Measurements from ENCODE around the gene VTCN1. TPM values are rescaled to one million over a fixed set of nuclear protein-coding genes. Genes with fewer than 3 reads are reported as not detected.

The VTCN1 gene
- total RNA-seq, 2 experiments from 2014 or later = not detected

GRCh38 chr1:117215733-117216462, 5.2 kb upstream of the VTCN1 start:
- Histone ChIP-seq H2AFZ (ENCODE audit: low read length) (no peak overlapping the region), H3K4me2 (ENCODE audit: low read length) (no peak overlapping the region), H3K9me2 (ENCODE audit: insufficient read depth, low read length) (no peaks in the 10 kb centered on the region), H3K27ac (ENCODE audit: low read depth, low read length, poor library complexity, severe bottlenecking) (no peak overlapping the region), H3K4me1 (ENCODE audit: insufficient read depth, low read length, poor library complexity, severe bottlenecking) (no peaks in the 10 kb centered on the region), H3K4me3 (ENCODE audit: low read depth, low read length, poor library complexity, severe bottlenecking) (no peak overlapping the region), H4K20me1 (ENCODE audit: insufficient read depth, low read length) (no peaks in the 10 kb centered on the region), H3K79me2 (ENCODE audit: insufficient read depth, low read depth, low read length) (no peaks in the 10 kb centered on the region), H3K9me3 (ENCODE audit: low read length) (no peaks in the 10 kb centered on the region), H3K36me3 (ENCODE audit: insufficient read depth, low read length) (no peaks in the 10 kb centered on the region)
- CTCF ChIA-PET (ENCODE audit: unreplicated experiment) = no interaction called here
- no peak for TF ChIP-seq EZH2phosphoT487 (IDR thresholded peaks at IDR 0.05; ENCODE audit: borderline replicate concordance, low read depth, low read length)
- TF ChIP-seq CTCF (conservative IDR thresholded peaks at IDR 0.05; ENCODE audit: low read length) = no peak
- POLR2A ChIA-PET = interaction anchor here (0.6 to 0.7 kb wide), 2 partner anchors 10 to 38 kb away, joined by 3 to 4 read pairs; no protein-coding TSS in a partner anchor
- intact Hi-C loops (cut with micrococcal nuclease; ENCODE audit: unreplicated experiment) = no loop called here
- no TSS peak for BruUV-seq (replicated peaks)
- DNase-seq (ENCODE audit: low spot score) = no peak

DNA sequence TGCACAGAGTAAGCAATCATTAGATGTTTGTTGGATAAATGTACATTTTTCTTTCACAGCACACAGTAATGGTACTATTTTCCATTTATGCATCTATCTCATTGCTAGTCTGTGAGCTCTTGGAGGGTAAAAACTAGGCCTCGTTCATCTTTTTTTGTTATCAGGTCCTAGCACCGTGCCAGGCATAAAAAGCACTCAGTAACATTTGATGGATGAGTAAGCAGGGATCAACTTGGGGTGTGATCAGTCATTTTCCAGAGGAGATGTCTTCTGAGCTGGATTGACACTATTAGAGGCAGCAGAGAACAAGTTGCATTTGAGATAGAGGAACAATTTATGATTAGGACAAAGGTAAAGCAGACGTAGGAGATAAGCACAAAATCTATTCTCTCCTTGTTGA, 4.3 kb upstream of the VTCN1 start:
- intact Hi-C loops (cut with micrococcal nuclease; ENCODE audit: unreplicated experiment) = no loop called here
- no peaks in the 10 kb centered on the region for H3K9me2 ChIP-seq (ENCODE audit: insufficient read depth, low read length)
- H3K9me3 ChIP-seq (ENCODE audit: low read length) = no peaks in the 10 kb centered on the region
- H3K36me3 ChIP-seq (ENCODE audit: insufficient read depth, low read length) = no peaks in the 10 kb centered on the region
- BruUV-seq (replicated peaks) = no TSS peak
- H3K4me3 ChIP-seq (ENCODE audit: low read depth, low read length, poor library complexity, severe bottlenecking) = no peak overlapping the region
- TF ChIP-seq CTCF (conservative IDR thresholded peaks at IDR 0.05; ENCODE audit: low read length) (no peak), EZH2phosphoT487 (IDR thresholded peaks at IDR 0.05; ENCODE audit: borderline replicate concordance, low read depth, low read length) (no peak)
- no peak overlapping the region for H3K27ac ChIP-seq (ENCODE audit: low read depth, low read length, poor library complexity, severe bottlenecking)
- DNase-seq (ENCODE audit: low spot score) = no peak
- H3K79me2 ChIP-seq (ENCODE audit: insufficient read depth, low read depth, low read length) = no peaks in the 10 kb centered on the region
- H3K4me1 ChIP-seq (ENCODE audit: insufficient read depth, low read length, poor library complexity, severe bottlenecking) = no peaks in the 10 kb centered on the region
- ChIA-PET CTCF (ENCODE audit: unreplicated experiment) (no interaction called here), POLR2A (interaction anchor here (0.7 kb wide), 1 partner anchor 9 kb away, joined by 4 read pairs; no protein-coding TSS in a partner anchor)
- H4K20me1 ChIP-seq (ENCODE audit: insufficient read depth, low read length) = no peaks in the 10 kb centered on the region
- H2AFZ ChIP-seq (ENCODE audit: low read length) = no peak overlapping the region
- H3K4me2 ChIP-seq (ENCODE audit: low read length) = no peak overlapping the region

GRCh38 chr1:117213046-117213445, 2.3 kb upstream of the VTCN1 start:
- Histone ChIP-seq H4K20me1 (ENCODE audit: insufficient read depth, low read length) (no peaks in the 10 kb centered on the region), H2AFZ (ENCODE audit: low read length) (no peak overlapping the region), H3K27ac (ENCODE audit: low read depth, low read length, poor library complexity, severe bottlenecking) (no peak overlapping the region), H3K36me3 (ENCODE audit: insufficient read depth, low read length) (no peaks in the 10 kb centered on the region), H3K9me3 (ENCODE audit: low read length) (no peaks in the 10 kb centered on the region), H3K79me2 (ENCODE audit: insufficient read depth, low read depth, low read length) (no peaks in the 10 kb centered on the region), H3K4me1 (ENCODE audit: insufficient read depth, low read length, poor library complexity, severe bottlenecking) (no peaks in the 10 kb centered on the region), H3K4me3 (ENCODE audit: low read depth, low read length, poor library complexity, severe bottlenecking) (no peak overlapping the region), H3K4me2 (ENCODE audit: low read length) (no peak overlapping the region), H3K9me2 (ENCODE audit: insufficient read depth, low read length) (no peaks in the 10 kb centered on the region)
- CTCF ChIA-PET (ENCODE audit: unreplicated experiment) = no interaction called here
- POLR2A ChIA-PET = no interaction called here
- TF ChIP-seq CTCF (conservative IDR thresholded peaks at IDR 0.05; ENCODE audit: low read length) = no peak
- no peak for TF ChIP-seq EZH2phosphoT487 (IDR thresholded peaks at IDR 0.05; ENCODE audit: borderline replicate concordance, low read depth, low read length)
- BruUV-seq (replicated peaks) = no TSS peak
- intact Hi-C loops (cut with micrococcal nuclease; ENCODE audit: unreplicated experiment) = no loop called here
- no peak for DNase-seq (ENCODE audit: low spot score)
